Adrenal gland (tissue), 12 donors: ENCODE measurements around the gene MAML2. TPM values are rescaled to one million over a fixed set of nuclear protein-coding genes. Genes with fewer than 3 reads are reported as not detected.

Experiments used
- DNase-seq, 7 donors: peaks; one replicate each; pipeline ENCODE4 v3.0.0-alpha.2; 2019 to 2020
- H3K27ac ChIP-seq, 5 donors: fragments of 200-600 bp; sonication (generic) in 4 of 5; 1 replicate in 3 of 5; 2 replicates in 2 of 5; pipeline versions ENCODE4 v1.5.1 to v1.8.0; 2016 to 2020; ENCODE audit warnings: mild to moderate bottlenecking in 1 of 5
- H3K27me3 ChIP-seq: fragments of 200-600 bp; 2 replicates; pipeline ENCODE4 v1.8.0; 2021
- H3K36me3 ChIP-seq, 2 donors: fragments of 200-600 bp; replicated peaks in 1 of 2; 1 replicate in 1 of 2; 2 replicates in 1 of 2; pipeline versions ENCODE4 v1.5.1 to v1.8.0; 2018 to 2022
- H3K4me1 ChIP-seq, 2 donors: fragments of 200-600 bp; replicated peaks in 1 of 2; 1 replicate in 1 of 2; 2 replicates in 1 of 2; pipeline versions ENCODE4 v1.5.1 to v1.8.0; 2018 to 2021
- H3K4me3 ChIP-seq, 4 donors: fragments of 200-600 bp; sonication (generic) in 3 of 4; one replicate each; pipeline ENCODE4 v1.5.1; 2016 to 2018
- H3K9me3 ChIP-seq, 3 donors: fragments of 200-600 bp; sonication (generic) in 1 of 3; replicated peaks in 1 of 3; 1 replicate in 2 of 3; 2 replicates in 1 of 3; pipeline versions ENCODE4 v1.5.1 to v1.8.0; 2016 to 2021
- POLR2A ChIP-seq, 2 donors: fragments of 450-650 bp; IDR thresholded peaks; one replicate each; pipeline ENCODE4 v1.6.1; 2017; ENCODE audit warnings: antibody characterized with exemption in 2 of 2, mild to moderate bottlenecking in 2 of 2, moderate library complexity in 1 of 2
- WGBS, 4 donors: extraction: QIAGEN DNeasy Blood & Tissue Kit in 2 of 4; methylation state at CpG; one replicate each; pipeline versions ENCODE4 v1.1.5 to v1.1.7; 2013 to 2017; 5-methylcytosine and 5-hydroxymethylcytosine counted together
- intact Hi-C, 2 donors: fragments of 100-400 bp; cut with DNase I; formaldehyde crosslinking; loops; one replicate each; pipeline versions ENCODE4 v1.14.1 to v1.15.0; 2022 to 2023
- polyA plus RNA-seq, 3 donors: library from polyadenylated mRNA; stranded (reverse); fragments of 200-250 nt in 2 of 3; fragments of 350-450 nt in 1 of 3; fragmentation: Illumina TruSeq in 1 of 3; extraction: RNeasy Lipid Tissue Mini Kit (QIAGEN cat#74804) in 1 of 3; gene quantifications; one replicate each; pipeline ENCODE4 v1.2.3, GENCODE V29; 2013 to 2014
- total RNA-seq, 9 donors: library from RNA; depleted of rRNA in 4 of 9; stranded (reverse); fragments of >200 nt in 4 of 9; fragments of 120-200 nt in 1 of 9; fragmentation: NEBNext Ultra II Directional in 1 of 9; extraction: Animal tissue kit (Norgen Biotek cat#: 25700) in 1 of 9; gene quantifications; one replicate each; pipeline versions ENCODE4 v1.1.0 to v1.2.4, GENCODE V29; 2013 to 2023
- TF ChIP-seq, protein P1 (sequence below), 6 experiments: fragments of 450-650 bp in 4 of 6; fragments of 200-600 bp in 2 of 6; sonication (generic) in 1 of 6; IDR thresholded peaks; 1 replicate in 5 of 6; 2 replicates in 1 of 6; pipeline versions ENCODE4 v1.5.1 to v1.8.0; 2016 to 2021; ENCODE audit warnings: antibody characterized with exemption in 6 of 6, mild to moderate bottlenecking in 2 of 6, moderate library complexity in 1 of 6
- donor health status: healthy with polysubstance abuse.
- donor health status: Bipolar disorder and iron deficiency.
- donor health status: DM: yes; HTN: yes; CAD: no.
- donor health status: DM: no; HTN: no; CAD: no.
- donor health status: DM: no; HTN: no; CAD: no.
- donor health status: DM: yes; HTN: yes; CAD: no.

Gene MAML2
- total and polyA plus RNA-seq, 12 donors, result 1.4 to 19.4 (median 7.6) TPM

DNA sequence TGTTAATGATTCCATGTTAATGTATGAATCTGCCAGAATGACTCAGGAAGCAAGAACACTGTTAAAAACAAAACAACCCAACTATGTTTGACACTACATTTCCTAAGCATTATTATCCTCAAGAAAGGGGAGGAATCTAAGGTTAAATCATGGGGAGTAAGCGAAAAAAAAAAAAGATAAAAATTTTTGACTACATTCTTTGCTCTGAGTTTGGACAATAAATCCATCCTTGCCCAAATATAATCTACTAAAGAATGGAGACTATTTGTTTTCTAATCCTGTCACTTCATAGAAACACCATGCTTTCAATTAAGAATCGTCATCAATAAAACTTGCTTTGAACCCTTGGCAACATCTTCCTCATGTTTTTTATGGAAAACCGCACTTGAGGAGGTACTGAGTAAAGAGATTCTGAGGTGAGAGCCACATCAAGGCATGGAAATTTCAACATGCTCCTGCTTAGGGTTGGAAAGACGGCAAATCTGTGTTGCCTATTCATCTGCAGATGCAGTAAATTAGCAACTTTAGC, 9.7 kb downstream of the MAML2 start:
- H3K27me3 ChIP-seq, result no peaks in the 10 kb centered on the region
- H3K4me3 ChIP-seq, result no peak overlapping the region
- H3K36me3 ChIP-seq, result no peaks in the 10 kb centered on the region
- no peak for TF ChIP-seq POLR2A (IDR thresholded peaks at IDR 0.05)
- no peak for DNase-seq
- no peaks in the 10 kb centered on the region for H3K9me3 ChIP-seq
- WGBS, 4 donors, result 83 to 85% (median 84%) methylated on average over 4 of the region's 4 CpGs
- intact Hi-C loops, result no loop called here
- no peak overlapping the region for H3K27ac ChIP-seq
- peaks cover 8 to 47% of the 10 kb centered on the region in 2 donors for H3K4me1 ChIP-seq

DNA sequence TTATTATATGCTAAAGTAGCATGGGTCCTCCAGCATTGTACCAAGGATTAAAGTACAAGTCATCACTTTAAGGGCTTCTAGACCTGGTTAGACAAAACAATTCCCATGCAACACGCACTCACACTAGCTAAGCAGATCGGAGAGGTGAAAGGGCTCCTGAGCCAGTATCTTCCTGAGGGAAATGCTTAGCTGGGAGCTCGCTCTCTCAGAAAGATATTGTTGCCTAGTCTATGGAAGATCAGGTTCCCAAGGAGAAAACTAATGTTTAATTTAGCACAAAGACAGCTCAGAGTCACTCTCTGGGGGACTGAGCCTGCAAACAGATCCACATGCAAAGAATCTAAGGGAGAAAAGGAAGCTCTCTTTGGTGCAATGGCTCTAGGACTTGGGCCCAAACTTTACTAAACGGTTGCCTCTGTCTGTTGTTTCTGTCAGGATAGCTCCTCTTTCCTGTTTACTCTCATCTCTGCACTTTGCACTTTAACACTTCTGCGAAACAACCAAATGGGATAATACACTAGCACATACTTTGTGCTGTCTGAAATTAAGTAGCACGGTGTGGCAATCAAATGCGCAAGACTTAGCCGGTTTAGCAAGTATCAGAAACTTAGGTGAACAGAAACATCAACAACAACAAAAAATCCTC, 10.7 kb downstream of the MAML2 start:
- intact Hi-C loops, result no loop called here
- 67 to 74% (median 68%) methylated on average over 8 of the region's 8 CpGs for WGBS, 4 donors
- H3K36me3 ChIP-seq, result no peaks in the 10 kb centered on the region
- no peaks in the 10 kb centered on the region for H3K9me3 ChIP-seq
- TF ChIP-seq, protein P1, sequence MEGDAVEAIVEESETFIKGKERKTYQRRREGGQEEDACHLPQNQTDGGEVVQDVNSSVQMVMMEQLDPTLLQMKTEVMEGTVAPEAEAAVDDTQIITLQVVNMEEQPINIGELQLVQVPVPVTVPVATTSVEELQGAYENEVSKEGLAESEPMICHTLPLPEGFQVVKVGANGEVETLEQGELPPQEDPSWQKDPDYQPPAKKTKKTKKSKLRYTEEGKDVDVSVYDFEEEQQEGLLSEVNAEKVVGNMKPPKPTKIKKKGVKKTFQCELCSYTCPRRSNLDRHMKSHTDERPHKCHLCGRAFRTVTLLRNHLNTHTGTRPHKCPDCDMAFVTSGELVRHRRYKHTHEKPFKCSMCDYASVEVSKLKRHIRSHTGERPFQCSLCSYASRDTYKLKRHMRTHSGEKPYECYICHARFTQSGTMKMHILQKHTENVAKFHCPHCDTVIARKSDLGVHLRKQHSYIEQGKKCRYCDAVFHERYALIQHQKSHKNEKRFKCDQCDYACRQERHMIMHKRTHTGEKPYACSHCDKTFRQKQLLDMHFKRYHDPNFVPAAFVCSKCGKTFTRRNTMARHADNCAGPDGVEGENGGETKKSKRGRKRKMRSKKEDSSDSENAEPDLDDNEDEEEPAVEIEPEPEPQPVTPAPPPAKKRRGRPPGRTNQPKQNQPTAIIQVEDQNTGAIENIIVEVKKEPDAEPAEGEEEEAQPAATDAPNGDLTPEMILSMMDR (IDR thresholded peaks at IDR 0.05), result no peak
- TF ChIP-seq POLR2A (IDR thresholded peaks at IDR 0.05), result no peak
- no peak overlapping the region for H3K4me3 ChIP-seq
- peak overlapping the region in 1 of 5 donors; percentile 23 for H3K27ac ChIP-seq
- H3K27me3 ChIP-seq, result no peaks in the 10 kb centered on the region
- peaks cover 7 to 37% of the 10 kb centered on the region in 2 donors for H3K4me1 ChIP-seq
- no peak for DNase-seq

DNA sequence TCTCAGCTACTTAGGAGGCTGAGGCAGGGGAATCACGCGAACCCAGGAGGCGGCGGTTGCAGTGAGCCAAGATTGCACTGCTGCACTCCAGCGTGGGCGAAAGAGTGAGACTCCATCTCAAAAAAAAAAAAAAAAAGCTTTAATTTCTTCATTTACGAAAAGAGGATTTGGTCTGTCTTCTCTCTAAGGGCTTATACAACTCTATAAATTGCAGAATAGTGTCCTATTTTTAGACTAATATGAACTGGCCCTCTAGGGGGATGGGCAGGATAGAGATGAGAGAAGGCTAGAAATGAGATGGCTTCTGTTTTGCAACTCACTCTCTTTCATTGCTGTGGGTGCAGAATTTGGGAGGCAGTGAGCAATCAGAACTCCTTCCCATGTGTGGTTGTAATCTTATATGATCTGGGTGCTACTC, 11.3 kb downstream of the MAML2 start:
- DNase-seq, result peak in 2 of 7 donors; percentile 26 to 36
- no peak for TF ChIP-seq POLR2A (IDR thresholded peaks at IDR 0.05)
- TF ChIP-seq, protein P1 (IDR thresholded peaks at IDR 0.05), result no peak
- Histone ChIP-seq H3K9me3 (no peaks in the 10 kb centered on the region), H3K4me3 (no peak overlapping the region), H3K27ac (peak overlapping the region in 1 of 5 donors; percentile 23), H3K36me3 (no peaks in the 10 kb centered on the region), H3K4me1 (peaks cover 7 to 36% of the 10 kb centered on the region in 2 donors), H3K27me3 (no peaks in the 10 kb centered on the region)
- intact Hi-C loops, result no loop called here
- 79 to 85% (median 81%) methylated on average over 7 of the region's 7 CpGs for whole genome bisulfite sequencing, 4 donors

GRCh38 chr11:96330511-96330859, 12.5 kb downstream of the MAML2 start:
- no peak overlapping the region for H3K4me3 ChIP-seq
- peaks cover 7 to 36% of the 10 kb centered on the region in 2 donors for H3K4me1 ChIP-seq
- no peak for DNase-seq
- no peak overlapping the region for H3K27ac ChIP-seq
- TF ChIP-seq, protein P1 (IDR thresholded peaks at IDR 0.05), result no peak
- TF ChIP-seq POLR2A (IDR thresholded peaks at IDR 0.05), result no peak
- intact Hi-C loops, result no loop called here
- WGBS, 4 donors, result 94 to 97% (median 95%) methylated on average over 4 of the region's 4 CpGs
- no peaks in the 10 kb centered on the region for H3K27me3 ChIP-seq
- no peaks in the 10 kb centered on the region for H3K36me3 ChIP-seq
- no peaks in the 10 kb centered on the region for H3K9me3 ChIP-seq
